GM12872 (cell line): ENCODE results near the gene MMAA.

Source experiments
- TF ChIP-seq, protein P1 (sequence below): IDR thresholded peaks from 3 replicates; pipeline ENCODE4 v1.5.1; 2011; ENCODE audit warnings: low read depth, mild to moderate bottlenecking, low read length, moderate library complexity; ENCODE audit not compliant: insufficient read depth

MMAA gene

DNA sequence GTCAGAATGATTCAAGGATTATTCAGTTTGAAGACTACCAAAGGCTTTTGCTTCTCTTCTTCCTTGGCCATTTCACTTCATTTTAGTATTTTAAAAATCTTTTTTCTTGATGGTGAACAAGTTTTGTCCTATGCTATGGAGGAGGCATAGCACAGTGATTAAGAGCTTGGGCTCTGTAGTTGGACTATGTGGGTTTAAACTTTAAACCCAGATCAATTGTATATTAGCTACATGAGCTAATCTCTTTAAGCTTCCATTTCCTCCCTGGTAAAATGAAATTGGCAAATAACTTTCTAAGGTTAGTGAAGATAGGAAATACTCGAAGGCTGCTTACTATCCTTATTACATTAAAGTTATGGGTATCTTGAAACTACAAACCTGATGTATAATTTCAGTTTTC is 37.0 kb downstream of the MMAA start:
- TF ChIP-seq, protein P1, sequence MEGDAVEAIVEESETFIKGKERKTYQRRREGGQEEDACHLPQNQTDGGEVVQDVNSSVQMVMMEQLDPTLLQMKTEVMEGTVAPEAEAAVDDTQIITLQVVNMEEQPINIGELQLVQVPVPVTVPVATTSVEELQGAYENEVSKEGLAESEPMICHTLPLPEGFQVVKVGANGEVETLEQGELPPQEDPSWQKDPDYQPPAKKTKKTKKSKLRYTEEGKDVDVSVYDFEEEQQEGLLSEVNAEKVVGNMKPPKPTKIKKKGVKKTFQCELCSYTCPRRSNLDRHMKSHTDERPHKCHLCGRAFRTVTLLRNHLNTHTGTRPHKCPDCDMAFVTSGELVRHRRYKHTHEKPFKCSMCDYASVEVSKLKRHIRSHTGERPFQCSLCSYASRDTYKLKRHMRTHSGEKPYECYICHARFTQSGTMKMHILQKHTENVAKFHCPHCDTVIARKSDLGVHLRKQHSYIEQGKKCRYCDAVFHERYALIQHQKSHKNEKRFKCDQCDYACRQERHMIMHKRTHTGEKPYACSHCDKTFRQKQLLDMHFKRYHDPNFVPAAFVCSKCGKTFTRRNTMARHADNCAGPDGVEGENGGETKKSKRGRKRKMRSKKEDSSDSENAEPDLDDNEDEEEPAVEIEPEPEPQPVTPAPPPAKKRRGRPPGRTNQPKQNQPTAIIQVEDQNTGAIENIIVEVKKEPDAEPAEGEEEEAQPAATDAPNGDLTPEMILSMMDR = no peak

DNA sequence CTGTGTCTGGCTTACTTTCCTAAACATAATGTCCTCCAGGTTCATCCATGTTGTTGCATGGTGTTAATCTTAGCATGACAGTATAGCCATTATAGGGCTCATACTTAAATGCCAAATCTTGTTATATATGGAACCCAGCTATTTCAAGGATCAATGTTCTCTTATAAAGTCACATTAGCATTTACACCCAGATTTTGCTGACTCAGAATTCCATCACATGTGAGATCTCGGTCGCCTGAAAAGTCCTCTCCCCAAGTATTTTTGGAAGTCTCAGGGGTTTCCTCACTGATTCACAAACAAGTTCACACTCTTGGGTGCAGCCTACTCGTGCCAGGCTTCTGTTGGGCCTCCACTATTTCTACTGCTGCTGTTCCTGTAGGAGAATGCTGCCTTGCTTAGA is 40.9 kb downstream of the MMAA start:
- TF ChIP-seq, protein P1 = no peak

DNA sequence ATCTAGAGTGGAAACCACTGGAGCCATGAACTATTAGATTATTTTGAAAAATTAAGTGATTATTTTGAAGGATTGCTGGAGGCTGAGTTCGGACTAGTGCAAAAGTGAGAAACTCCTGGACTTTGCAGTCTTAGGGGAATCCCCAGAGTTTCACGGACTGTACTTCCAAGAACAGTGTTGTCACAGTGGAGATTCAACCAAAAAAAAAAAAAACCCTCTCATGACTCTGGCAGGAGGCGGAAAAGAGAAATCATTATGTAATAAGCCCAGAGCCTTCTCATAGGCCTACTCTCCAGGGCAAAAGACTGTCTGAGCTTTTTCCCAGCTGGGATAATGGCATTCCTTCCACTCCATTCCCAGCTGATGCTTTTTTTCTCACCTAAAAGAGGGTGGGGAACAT is 44.0 kb downstream of the MMAA start:
- TF ChIP-seq, protein P1 = no peak

DNA sequence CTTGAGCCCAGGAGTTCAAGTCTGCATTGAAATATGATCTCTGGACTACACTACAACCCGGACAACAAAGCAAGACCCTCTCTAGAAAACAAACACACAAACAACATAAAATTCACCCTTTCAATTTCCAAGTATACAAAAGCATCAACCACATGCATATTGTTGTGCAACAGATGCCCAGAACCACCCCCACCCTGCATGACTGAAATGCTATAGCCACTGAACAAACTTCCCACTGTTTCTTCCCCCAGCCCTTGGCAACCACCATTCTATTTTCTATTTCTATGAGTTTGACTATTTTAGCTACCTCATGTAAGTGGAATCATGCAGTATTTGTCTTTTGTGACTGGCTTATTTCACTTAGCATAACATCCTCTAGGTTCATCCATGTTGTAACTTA is 46.6 kb downstream of the MMAA start:
- TF ChIP-seq, protein P1 = no peak

DNA sequence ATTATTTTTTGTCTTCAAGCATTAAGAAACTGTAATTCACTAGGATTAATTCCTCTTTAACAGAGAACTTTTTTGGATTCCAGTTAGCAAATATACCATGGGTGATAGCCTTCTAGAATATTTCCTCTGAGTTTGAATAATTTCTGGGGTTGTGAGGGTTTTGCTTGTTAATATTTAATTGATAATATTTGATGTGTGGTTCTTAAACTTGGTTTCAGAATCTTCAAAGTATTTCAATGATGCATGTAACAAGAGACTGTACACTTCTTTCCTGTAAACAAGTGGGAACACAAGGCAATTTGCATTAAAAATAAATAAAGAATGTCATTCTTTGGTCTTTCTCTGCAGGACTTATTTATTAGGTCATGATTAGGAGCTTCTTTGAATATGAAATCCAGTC is 51.2 kb downstream of the MMAA start:
- TF ChIP-seq, protein P1 = no peak

DNA sequence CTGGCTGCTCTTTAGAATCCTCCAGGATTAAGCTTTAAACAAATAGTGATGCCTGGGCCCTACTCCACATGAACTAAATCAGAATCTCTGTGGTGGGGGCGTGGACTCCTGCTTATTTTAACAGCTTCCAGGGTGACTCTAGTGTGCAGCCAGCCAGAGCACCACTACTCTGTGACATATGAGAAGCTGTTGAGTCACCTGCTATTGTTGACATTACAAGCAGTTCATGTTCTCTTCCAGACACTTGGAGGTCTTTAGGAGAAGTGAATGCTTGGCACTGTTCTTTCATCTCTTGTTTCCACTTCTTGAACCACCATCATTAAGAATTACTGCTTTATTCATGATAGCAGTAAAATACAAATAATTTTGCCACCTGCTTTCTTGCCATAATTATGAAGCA is 60.3 kb downstream of the MMAA start:
- TF ChIP-seq, protein P1 = no peak

DNA sequence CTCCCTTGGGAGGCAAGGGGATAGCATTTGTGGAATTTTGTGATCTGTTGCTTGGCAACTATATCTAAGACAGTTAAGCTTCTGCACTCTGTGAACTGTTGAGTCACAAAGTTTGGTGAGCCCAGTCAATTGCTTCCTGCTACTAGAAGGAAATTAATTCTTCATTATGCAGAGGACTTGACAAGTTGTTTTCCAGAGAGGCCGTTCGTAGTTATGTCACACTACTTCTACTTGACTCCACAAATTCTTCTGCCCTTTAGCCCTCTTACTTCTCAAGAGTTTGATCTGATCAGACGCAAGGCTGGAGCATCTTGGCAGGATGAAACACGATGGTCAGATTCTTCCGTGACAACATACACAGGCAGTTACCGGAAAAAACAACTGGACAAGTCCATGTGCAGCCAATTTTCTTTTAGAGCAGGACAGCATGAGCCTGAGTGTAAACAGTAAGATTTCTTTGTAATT is 60.8 kb downstream of the MMAA start, which contains the start of gene C4orf51:
Gene C4orf51 (plus strand): TSS at position 156 of the 465 bp plus-strand sequence. CDS start 58 bp downstream, at position 214.
- TF ChIP-seq, protein P1 = no peak

DNA sequence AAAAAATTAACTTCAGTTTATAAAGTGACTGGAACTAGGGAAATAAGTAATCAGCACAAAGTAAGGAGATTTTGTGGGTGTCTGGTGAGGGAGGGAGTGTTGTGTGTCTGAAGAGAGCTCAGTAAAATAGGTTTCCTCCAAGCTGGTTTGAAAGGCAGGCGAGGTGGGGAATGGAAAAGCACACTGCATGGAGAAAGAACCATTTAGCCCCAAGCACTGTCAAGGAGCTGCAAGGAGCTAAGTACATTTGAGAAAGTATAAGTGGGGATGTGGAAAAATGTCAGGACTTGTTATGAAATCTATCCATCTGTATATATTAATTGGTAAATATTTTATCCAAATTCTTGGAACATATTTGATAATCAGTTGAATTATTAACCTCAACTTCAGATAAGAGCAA is 61.7 kb downstream of the MMAA start:
- TF ChIP-seq, protein P1 = no peak
